Measurements from ENCODE around the gene RPRD1B. TPM values are rescaled to one million over a fixed set of nuclear protein-coding genes. Genes with fewer than 3 reads are reported as not detected.

Gene RPRD1B
- total and polyA plus RNA-seq, 5 experiments from 2014 or later, result 2.9 to 48.1 (median 4.9) TPM

GRCh38 chr20:38133680-38134426, 100.3 kb downstream of the RPRD1B start:
- Mint-ChIP-seq H3K27ac (no peak overlapping the region), H3K9me3 (no peaks in the 10 kb centered on the region), H3K36me3 (no peaks in the 10 kb centered on the region), H3K27me3 (peaks cover 0 to 2% (median 0%) of the 10 kb centered on the region in 5 donors), H3K4me1 (peaks cover 4 to 7% (median 6%) of the 10 kb centered on the region in 4 donors), H3K4me3 (no peak overlapping the region)
- ATAC-seq (no peak), DNase-seq (peak in 1 of 10 donors; percentile 10)
- POLR2A ChIA-PET, result no interaction called here

- ATAC-seq (no peak), DNase-seq (peak in 1 of 10 donors; percentile 48)
- Mint-ChIP-seq H3K27ac (peak overlapping the region in 2 of 10 donors; percentile 51 to 63), H3K27me3 (peaks cover 0 to 2% (median 0%) of the 10 kb centered on the region in 5 donors), H3K36me3 (no peaks in the 10 kb centered on the region), H3K4me3 (no peak overlapping the region), H3K9me3 (no peaks in the 10 kb centered on the region), H3K4me1 (peaks cover 4 to 7% (median 6%) of the 10 kb centered on the region in 4 donors)
- POLR2A ChIA-PET, result no interaction called here
Observed at GRCh38 chr20:38134427-38135270, 101.1 kb downstream of the RPRD1B start.

GRCh38 chr20:38135271-38135650, 101.7 kb downstream of the RPRD1B start:
- DNase-seq (no peak), ATAC-seq (no peak)
- H3K27ac Mint-ChIP-seq, result peak overlapping the region in 1 of 10 donors; percentile 63
- no peaks in the 10 kb centered on the region for H3K9me3 Mint-ChIP-seq
- H3K36me3 Mint-ChIP-seq, result no peaks in the 10 kb centered on the region
- H3K27me3 Mint-ChIP-seq, result peaks cover 0 to 2% (median 0%) of the 10 kb centered on the region in 5 donors
- POLR2A ChIA-PET, result no interaction called here
- H3K4me1 Mint-ChIP-seq, result peaks cover 4 to 7% (median 6%) of the 10 kb centered on the region in 4 donors
- H3K4me3 Mint-ChIP-seq, result no peak overlapping the region

- POLR2A ChIA-PET, result no interaction called here
- ATAC-seq (no peak), DNase-seq (peak in 1 of 10 donors; percentile 31)
- no peak overlapping the region for H3K4me3 Mint-ChIP-seq
- H3K27ac Mint-ChIP-seq, result peak overlapping the region in 1 of 10 donors; percentile 63
- no peaks in the 10 kb centered on the region for H3K9me3 Mint-ChIP-seq
- H3K4me1 Mint-ChIP-seq, result peaks cover 4 to 7% (median 6%) of the 10 kb centered on the region in 4 donors
- no peaks in the 10 kb centered on the region for H3K36me3 Mint-ChIP-seq
- peaks cover 0 to 2% (median 0%) of the 10 kb centered on the region in 5 donors for H3K27me3 Mint-ChIP-seq
Observed at GRCh38 chr20:38135651-38136420, 102.3 kb downstream of the RPRD1B start.

- POLR2A ChIA-PET, result no interaction called here
- no peak overlapping the region for H3K27ac Mint-ChIP-seq
- ATAC-seq (no peak), DNase-seq (peak in 1 of 10 donors; percentile 34)
- H3K27me3 Mint-ChIP-seq, result peaks cover 0 to 2% (median 0%) of the 10 kb centered on the region in 5 donors
- no peaks in the 10 kb centered on the region for H3K36me3 Mint-ChIP-seq
- no peak overlapping the region for H3K4me3 Mint-ChIP-seq
- H3K4me1 Mint-ChIP-seq, result peaks cover 4 to 7% (median 6%) of the 10 kb centered on the region in 4 donors
- H3K9me3 Mint-ChIP-seq, result no peaks in the 10 kb centered on the region
Observed at GRCh38 chr20:38136421-38137245, 103.1 kb downstream of the RPRD1B start.

- ATAC-seq (no peak), DNase-seq (peak in 1 of 10 donors; percentile 15)
- Mint-ChIP-seq H3K27ac (no peak overlapping the region), H3K4me3 (no peak overlapping the region), H3K9me3 (no peaks in the 10 kb centered on the region), H3K4me1 (peaks cover 4 to 7% (median 6%) of the 10 kb centered on the region in 4 donors), H3K27me3 (peaks cover 0 to 2% (median 0%) of the 10 kb centered on the region in 5 donors), H3K36me3 (no peaks in the 10 kb centered on the region)
- POLR2A ChIA-PET, result no interaction called here
Observed at GRCh38 chr20:38137441-38138037, 104.0 kb downstream of the RPRD1B start.

GRCh38 chr20:38138086-38138778, 104.7 kb downstream of the RPRD1B start:
- H3K4me3 Mint-ChIP-seq, result no peak overlapping the region
- no peak for ATAC-seq
- H3K9me3 Mint-ChIP-seq, result no peaks in the 10 kb centered on the region
- DNase-seq, result peak in 1 of 10 donors; percentile 42
- peaks cover 0 to 7% (median 0%) of the 10 kb centered on the region in 5 donors for H3K27me3 Mint-ChIP-seq
- POLR2A ChIA-PET, result no interaction called here
- H3K4me1 Mint-ChIP-seq, result peaks cover 4 to 7% (median 6%) of the 10 kb centered on the region in 4 donors
- H3K36me3 Mint-ChIP-seq, result no peaks in the 10 kb centered on the region
- H3K27ac Mint-ChIP-seq, result no peak overlapping the region

GRCh38 chr20:38139156-38139912, 105.8 kb downstream of the RPRD1B start:
- ATAC-seq, result no peak
- no peaks in the 10 kb centered on the region for H3K9me3 Mint-ChIP-seq
- no peak overlapping the region for H3K4me3 Mint-ChIP-seq
- peak in 1 of 10 donors; percentile 18 for DNase-seq
- peaks cover 2 to 5% (median 4%) of the 10 kb centered on the region in 4 donors for H3K4me1 Mint-ChIP-seq
- H3K27me3 Mint-ChIP-seq, result peaks cover 0 to 8% (median 0%) of the 10 kb centered on the region in 5 donors
- H3K27ac Mint-ChIP-seq, result no peak overlapping the region
- H3K36me3 Mint-ChIP-seq, result no peaks in the 10 kb centered on the region
- POLR2A ChIA-PET, result no interaction called here

- Mint-ChIP-seq H3K4me1 (no peaks in the 10 kb centered on the region), H3K4me3 (no peak overlapping the region), H3K36me3 (no peaks in the 10 kb centered on the region), H3K9me3 (no peaks in the 10 kb centered on the region), H3K27me3 (peaks cover 0 to 8% (median 0%) of the 10 kb centered on the region in 5 donors), H3K27ac (no peak overlapping the region)
- POLR2A ChIA-PET, result no interaction called here
- ATAC-seq, result no peak
- peak in 1 of 10 donors; percentile 45 for DNase-seq
Observed at GRCh38 chr20:38139977-38140753, 106.6 kb downstream of the RPRD1B start.

GRCh38 chr20:38141204-38141888, 107.8 kb downstream of the RPRD1B start:
- Mint-ChIP-seq H3K36me3 (no peaks in the 10 kb centered on the region), H3K4me3 (no peak overlapping the region), H3K27me3 (peaks cover 0 to 13% (median under 1%) of the 10 kb centered on the region in 5 donors), H3K4me1 (no peaks in the 10 kb centered on the region), H3K27ac (no peak overlapping the region), H3K9me3 (no peaks in the 10 kb centered on the region)
- DNase-seq (peak in 1 of 10 donors; percentile 32), ATAC-seq (no peak)
- POLR2A ChIA-PET, result no interaction called here
